NCI-H82 (cell line): ENCODE data around the gene E2F2.
"Not testable (repeated sequence)": the region's sequence is repeated elsewhere in the genome, so short reads cannot be mapped to it uniquely, and the experiment has no call there.

Experiments used
- DNase-seq: peaks from one replicate; lab custom pipeline; 2025; lab: John Stamatoyannopoulos, UW

E2F2 gene

GRCh38 chr1:23524716-23525401 is 6.2 kb downstream of the E2F2 start:
- DNase-seq = peak; percentile 87

- DNase-seq = no peak
Measured at GRCh38 chr1:23524163-23524562, 6.9 kb downstream of the E2F2 start.

- DNase-seq = no peak
Measured at GRCh38 chr1:23522244-23522982, 8.6 kb downstream of the E2F2 start.

DNA sequence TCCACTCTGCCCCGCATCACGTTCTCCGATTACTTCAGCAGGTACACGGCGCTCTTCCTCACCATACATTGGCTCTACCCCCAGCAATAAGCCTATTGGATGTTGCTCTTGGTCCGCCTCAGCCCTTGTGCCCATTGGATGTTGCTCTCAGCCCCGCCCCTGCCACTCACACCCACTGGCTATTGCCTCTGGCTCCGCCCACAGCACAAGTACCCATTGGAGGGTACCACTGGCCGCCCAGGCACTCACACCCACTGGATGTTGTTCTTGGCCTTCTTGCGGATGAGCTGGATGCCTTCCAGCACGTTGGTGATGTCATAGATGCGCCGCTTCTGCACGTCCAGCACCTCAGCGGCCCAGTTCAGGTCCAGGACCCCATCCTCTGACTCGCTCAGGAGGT is 9.4 kb downstream of the E2F2 start:
- DNase-seq = peak; percentile 50

DNA sequence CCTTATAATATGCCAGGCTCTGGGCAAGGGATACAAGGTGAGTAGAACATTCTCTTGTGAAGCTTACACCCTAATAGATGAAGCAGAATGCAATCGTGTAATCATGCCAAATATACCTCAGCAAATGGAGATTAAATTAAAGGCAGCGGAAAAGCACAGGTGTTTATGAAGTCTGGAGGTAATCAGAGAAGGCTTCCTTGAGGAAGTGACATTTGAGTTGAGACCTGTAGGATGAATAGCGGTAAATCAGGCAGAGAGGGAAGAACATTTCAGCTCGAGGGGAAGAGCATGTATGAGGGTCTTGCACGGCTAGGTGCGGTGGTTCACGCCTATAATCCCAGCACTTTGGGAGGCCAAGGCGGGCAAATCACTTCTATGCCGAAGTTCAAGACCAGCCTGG is 13.5 kb downstream of the E2F2 start:
- DNase-seq = no peak

- no peak for DNase-seq
Measured at GRCh38 chr1:23515905-23516304, 15.1 kb downstream of the E2F2 start.

- DNase-seq = no peak
Measured at GRCh38 chr1:23514111-23514679, 16.8 kb downstream of the E2F2 start.

DNA sequence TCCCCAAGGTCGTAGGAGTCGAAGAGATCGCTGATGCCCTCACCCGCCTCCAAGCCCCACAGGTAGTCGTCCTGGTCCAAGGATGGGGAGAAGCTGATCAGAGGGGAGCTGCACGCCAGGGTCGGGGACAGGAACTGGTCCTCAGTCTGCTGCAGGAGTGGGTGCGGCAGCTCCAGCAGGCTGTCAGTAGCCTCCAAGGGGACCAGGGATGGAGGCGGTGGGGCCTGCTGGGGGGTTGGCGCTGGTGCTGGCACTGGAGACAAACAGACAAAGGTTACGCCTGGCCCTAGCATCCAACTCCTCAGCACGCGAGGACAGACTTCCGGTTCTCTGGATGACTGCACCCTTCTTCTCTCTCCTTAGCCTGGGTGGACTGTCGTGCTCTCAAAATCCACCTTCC is 21.1 kb downstream of the E2F2 start:
- DNase-seq = no peak

GRCh38 chr1:23506376-23507107 is 24.5 kb downstream of the E2F2 start:
- no peak for DNase-seq

DNA sequence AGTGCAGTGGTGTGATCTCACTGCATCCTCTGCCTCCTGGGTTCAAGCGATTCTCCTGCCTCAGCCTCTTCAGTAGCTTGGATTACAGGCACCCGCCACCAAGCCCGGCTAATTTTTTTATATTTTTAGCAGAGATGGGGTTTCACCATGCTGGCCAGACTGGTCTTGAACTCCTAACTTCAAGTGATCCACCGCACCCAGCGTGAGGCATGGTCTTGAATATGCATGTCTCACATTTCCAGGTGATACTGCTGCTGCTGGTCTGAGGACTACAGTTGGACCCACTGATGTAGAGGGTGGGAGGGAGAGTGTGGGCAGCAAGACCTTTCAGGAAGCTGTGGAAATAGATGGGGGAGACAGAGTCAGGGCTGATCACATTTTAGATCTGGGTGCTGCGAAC is 25.2 kb downstream of the E2F2 start:
- no peak for DNase-seq

DNA sequence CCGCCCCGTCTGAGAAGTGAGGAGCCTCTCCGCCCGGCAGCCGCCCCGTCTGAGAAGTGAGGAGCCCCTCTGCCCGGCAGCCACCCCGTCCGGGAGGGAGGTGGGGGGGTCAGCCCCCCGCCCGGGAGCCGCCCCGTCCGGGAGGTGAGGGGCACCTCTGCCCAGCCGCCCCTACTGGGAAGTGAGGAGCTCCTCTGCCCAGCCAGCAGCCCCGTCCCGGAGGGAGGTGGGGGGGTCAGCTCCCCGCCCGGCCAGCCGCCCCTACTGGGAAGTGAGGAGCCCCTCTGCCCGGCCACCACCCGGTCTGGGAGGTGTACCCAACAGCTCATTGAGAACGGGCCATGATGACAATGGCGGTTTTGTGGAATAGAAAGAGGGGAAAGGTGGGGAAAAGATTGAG is 26.9 kb downstream of the E2F2 start:
- not testable (repeated sequence) for DNase-seq

DNA sequence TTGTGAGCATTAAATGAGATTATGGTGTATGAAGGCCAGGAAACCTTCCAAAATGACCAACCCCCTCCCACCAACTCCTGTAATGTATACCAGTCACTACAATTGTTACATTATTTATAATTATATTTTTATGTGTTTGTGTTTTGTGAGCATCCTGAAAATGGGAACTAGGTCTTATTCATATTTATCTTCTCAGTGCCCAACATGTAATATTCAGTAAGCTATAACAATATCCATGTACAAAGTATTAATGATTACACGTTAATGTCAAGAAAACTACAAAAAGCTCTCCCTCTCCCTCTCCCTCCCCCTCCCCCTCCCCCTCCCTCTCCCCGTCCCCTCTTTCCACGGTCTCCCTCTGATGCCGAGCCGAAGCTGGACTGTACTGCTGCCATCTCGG is 28.1 kb downstream of the E2F2 start:
- DNase-seq = no peak

DNA sequence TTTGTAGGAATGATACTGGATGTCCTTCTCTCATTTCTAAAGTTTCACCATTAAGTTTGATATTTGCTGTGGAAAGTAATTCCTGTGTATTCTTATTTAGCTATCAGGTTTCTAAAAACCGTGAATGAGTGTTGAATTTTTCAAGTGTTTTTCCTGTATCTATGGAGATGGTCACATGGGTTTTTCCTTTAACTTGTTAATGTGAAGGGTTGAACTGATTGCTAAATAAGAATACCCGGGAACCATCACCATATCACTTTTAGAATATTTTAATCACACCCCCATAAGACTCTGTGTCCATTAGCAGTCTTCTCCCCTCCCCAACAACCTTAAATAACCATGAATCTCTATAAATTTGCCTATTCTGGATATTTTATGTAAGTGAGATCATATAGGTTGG is 30.6 kb downstream of the E2F2 start:
- no peak for DNase-seq

DNA sequence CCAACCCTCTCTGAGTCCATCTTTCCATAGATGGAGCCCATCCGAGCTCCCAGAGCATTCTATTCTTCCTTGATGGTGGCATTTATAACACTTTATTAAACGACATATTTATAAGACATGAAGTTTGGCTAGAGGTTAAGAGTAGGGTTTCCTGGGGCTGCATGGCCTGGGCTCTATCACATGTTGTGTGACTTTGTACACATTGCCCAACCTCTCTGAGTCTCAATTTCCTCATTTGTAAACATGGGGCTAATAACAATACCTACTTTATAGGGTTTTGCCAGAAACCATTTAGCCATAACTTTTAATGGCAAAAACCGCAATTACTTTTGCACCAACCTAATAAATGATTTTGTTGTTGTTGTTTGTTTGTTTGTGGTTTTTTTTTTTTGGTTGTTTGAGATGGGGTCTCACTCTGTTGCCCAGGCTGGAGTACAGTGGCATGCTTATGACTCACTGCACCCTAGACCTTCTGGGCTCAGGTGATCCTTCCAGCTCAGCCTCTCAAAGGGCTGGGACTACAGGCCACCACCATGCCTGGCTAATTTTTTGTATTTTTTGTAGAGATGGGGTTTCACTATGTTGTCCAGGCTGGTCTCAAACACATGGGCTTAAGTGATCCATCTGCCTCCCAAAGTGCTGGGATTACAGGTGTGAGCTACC is 33.1 kb downstream of the E2F2 start:
- no peak for DNase-seq

DNA sequence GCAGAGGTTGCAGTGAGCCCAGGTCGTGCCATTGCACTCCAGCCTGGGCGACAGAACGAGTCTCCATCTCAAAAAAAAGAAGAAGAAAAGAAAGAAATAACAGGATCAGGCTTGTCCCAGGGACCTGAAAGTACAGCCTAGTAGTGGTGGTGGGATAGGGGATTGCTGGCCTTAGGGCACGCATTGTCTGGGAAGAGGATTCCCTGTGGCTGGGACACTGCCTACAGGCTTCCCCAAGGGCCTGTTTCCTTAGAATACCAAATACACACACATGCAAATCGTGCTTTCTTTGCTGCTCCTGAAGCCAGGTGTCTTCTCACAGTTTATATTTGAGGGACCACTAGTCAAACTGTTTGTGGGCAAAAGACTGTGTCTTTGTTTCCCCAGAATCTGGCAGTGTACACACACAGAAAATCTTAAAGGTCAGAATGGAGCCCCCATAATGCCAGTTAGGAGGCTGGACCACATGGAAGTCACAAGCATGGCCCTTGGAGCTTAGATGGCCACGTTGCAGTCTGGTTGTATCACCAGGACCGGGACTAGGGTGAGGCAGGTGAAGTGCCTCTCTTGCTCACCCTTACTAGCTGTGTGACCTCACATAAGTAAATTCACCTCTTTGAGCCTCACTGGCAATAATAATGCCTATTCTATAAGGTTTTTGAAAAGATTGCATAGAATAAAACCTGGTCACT is 34.4 kb downstream of the E2F2 start:
- DNase-seq = no peak

DNA sequence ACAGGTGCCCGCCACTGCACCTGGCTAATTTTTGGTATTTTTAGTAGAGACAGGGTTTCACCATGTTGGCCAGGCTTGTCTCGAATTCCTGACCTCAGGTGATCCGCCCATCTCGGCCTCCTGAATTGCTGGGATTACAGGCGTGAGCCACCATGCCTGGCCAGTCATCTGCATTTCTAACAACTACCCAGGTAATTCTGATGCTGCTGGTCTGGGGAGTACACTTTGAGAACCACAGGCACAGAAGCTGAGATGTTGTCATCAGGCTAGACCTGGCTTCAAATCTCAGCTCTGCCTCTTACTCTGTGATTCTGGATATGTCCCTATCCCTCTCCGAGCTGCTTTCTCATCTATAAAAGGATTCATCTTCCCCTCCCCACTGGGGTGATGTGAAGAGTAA is 36.2 kb downstream of the E2F2 start:
- peak; percentile 87 for DNase-seq

GRCh38 chr1:23492776-23493175 is 38.3 kb downstream of the E2F2 start:
- not testable (repeated sequence) for DNase-seq

DNA sequence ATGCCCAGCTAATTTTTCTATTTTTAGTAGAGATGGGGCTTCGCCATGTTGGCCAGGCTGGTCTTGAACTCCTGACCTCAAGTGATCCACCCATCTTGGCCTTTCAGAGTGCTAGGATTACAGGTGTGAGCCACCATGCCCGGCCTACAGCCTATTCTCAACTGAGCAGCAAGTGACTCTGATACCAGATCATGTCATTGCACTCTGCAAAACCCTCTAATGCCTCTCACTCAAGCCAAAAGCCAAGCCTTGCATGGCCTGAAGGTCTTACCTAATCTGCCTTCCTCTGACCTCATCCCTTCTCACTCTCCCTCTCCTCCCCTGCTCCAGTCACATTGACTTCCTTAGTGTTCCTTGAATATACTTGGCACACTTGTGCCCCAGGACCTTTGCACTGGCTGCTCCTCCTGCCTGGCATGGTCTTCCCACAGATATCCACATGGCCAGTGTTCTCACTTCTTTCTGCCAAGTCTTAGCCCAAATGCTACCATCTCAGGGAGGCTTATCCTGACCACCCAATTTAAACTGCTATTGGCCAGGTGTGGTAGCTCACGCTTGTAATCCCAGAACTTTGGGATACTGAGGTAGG is 38.8 kb downstream of the E2F2 start:
- DNase-seq = peak; percentile 22

DNA sequence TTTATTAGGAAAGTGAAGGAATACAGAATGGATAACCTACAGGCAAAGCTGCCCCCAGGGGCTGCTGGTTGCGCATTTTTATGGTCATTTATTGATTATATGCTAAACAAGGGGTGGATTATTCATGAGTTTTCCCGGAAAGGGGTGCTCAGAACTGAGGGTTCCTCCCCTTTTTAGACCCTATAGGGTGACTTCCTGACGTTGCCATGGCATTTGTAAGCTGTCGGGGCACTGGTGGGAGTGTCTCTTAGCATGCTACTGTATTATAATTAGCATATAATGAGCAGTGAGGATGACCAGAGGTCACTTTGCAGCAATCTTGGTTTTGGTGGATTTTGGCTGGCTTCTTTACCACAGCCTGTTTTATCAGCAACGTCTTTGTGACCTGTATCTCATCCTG is 41.2 kb downstream of the E2F2 start:
- no peak for DNase-seq

DNA sequence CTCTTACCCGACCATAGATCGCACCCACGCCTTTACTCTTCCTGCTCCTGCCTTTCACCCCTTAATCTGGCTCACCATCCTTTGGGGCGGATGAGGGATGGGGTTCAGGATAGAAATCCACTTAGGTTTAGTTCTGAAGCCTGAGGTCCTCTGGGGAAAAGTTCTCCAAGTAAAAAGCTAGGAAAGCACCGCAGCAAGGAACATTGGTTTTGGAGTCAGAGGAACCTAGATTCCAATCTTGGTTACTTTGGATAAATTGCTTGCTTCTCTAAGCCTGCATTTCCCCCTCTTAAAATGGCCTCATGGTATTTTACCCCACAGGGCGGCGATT is 46.1 kb downstream of the E2F2 start:
- DNase-seq = no peak

- peak; percentile 98 for DNase-seq
Measured at GRCh38 chr1:23484253-23485001, 46.6 kb downstream of the E2F2 start.
